Tibial nerve (tissue), 3 donors: ENCODE data around the gene SLC9A9.

Experiments
- POLR2A ChIP-seq, 2 donors: fragments of 450-650 bp; IDR thresholded peaks; one replicate each; pipeline ENCODE4 v1.6.1; 2017; ENCODE audit warnings: antibody characterized with exemption in 2 of 2, mild to moderate bottlenecking in 2 of 2, moderate library complexity in 2 of 2
- TF ChIP-seq, protein P1 (sequence below), 5 experiments: fragments of 200-600 bp in 3 of 5; fragments of 450-650 bp in 2 of 5; sonication (generic) in 3 of 5; IDR thresholded peaks; one replicate each; pipeline ENCODE4 v1.5.1; 2016 to 2019; ENCODE audit warnings: antibody characterized with exemption in 5 of 5, mild to moderate bottlenecking in 3 of 5, moderate library complexity in 2 of 5

- TF ChIP-seq, protein P1, sequence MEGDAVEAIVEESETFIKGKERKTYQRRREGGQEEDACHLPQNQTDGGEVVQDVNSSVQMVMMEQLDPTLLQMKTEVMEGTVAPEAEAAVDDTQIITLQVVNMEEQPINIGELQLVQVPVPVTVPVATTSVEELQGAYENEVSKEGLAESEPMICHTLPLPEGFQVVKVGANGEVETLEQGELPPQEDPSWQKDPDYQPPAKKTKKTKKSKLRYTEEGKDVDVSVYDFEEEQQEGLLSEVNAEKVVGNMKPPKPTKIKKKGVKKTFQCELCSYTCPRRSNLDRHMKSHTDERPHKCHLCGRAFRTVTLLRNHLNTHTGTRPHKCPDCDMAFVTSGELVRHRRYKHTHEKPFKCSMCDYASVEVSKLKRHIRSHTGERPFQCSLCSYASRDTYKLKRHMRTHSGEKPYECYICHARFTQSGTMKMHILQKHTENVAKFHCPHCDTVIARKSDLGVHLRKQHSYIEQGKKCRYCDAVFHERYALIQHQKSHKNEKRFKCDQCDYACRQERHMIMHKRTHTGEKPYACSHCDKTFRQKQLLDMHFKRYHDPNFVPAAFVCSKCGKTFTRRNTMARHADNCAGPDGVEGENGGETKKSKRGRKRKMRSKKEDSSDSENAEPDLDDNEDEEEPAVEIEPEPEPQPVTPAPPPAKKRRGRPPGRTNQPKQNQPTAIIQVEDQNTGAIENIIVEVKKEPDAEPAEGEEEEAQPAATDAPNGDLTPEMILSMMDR (IDR thresholded peaks at IDR 0.05): no peak
- no peak for TF ChIP-seq POLR2A (IDR thresholded peaks at IDR 0.05)
Observed at GRCh38 chr3:143888846-143889245, 40.6 kb upstream of the SLC9A9 start.
